Activated CD8-positive, alpha-beta memory T cell treated with anti-CD3 and anti-CD28 coated beads for 36 hours (primary cell): ENCODE data around the gene FAM120AOS. TPM values are rescaled to one million over a fixed set of nuclear protein-coding genes. Genes with fewer than 3 reads are reported as not detected.
"Not testable (repeated sequence)": the region's sequence is repeated elsewhere in the genome, so short reads cannot be mapped to it uniquely, and the experiment has no call there.

Experiments
- CTCF ChIA-PET: fragments of 350-600 bp; sonication (Branson Sonifier 250); formaldehyde crosslinking; loops from one replicate; lab custom pipeline; 2021; ENCODE audit warnings: antibody characterized with exemption; lab: Charles Lee
- POLR2A ChIA-PET: fragments of 350-600 bp; sonication (Branson Sonifier 250); formaldehyde crosslinking; loops from one replicate; lab custom pipeline; 2021; ENCODE audit warnings: antibody characterized with exemption; lab: Charles Lee
- total RNA-seq, 2 experiments: library from RNA; stranded (reverse); gene quantifications; one replicate each; pipeline ENCODE4 v1.2.3, GENCODE V29; 2021

Gene FAM120AOS
- total RNA-seq, 2 experiments from 2014 or later = 41.9 to 43.9 TPM

- POLR2A ChIA-PET = interaction anchor here (0.6 to 0.8 kb wide), 2 partner anchors 12 to 125 kb away, joined by 3 read pairs; no protein-coding TSS in a partner anchor
- CTCF ChIA-PET = no interaction called here
Measured at GRCh38 chr9:93451849-93452709, 1.3 kb downstream of the FAM120AOS start.

- CTCF ChIA-PET = interaction anchor here (0.8 kb wide), 1 partner anchor 115 kb away, joined by 3 read pairs; no protein-coding TSS in a partner anchor
- POLR2A ChIA-PET = interaction anchor here (0.6 to 0.8 kb wide), 3 partner anchors 13 to 126 kb away, joined by 3 read pairs; no protein-coding TSS in a partner anchor
Measured at GRCh38 chr9:93450945-93451815, 2.2 kb downstream of the FAM120AOS start, which contains the start of gene FAM120A. FAM120A (plus strand) TSS chr9:93451685; CDS start chr9:93451916, 231 bp downstream.

GRCh38 chr9:93447655-93448054 is 5.7 kb downstream of the FAM120AOS start:
- POLR2A ChIA-PET = no interaction called here
- CTCF ChIA-PET = no interaction called here

GRCh38 chr9:93446073-93446472 is 7.3 kb downstream of the FAM120AOS start:
- CTCF ChIA-PET = interaction anchor here (1.3 kb wide), 1 partner anchor 120 kb away, joined by 3 read pairs; no protein-coding TSS in a partner anchor
- POLR2A ChIA-PET = no interaction called here

GRCh38 chr9:93440896-93441580 is 12.3 kb downstream of the FAM120AOS start:
- ChIA-PET CTCF (no interaction called here), POLR2A (interaction anchor here (0.6 kb wide), 1 partner anchor 8 kb away, joined by 6 read pairs; no protein-coding TSS in a partner anchor)

- CTCF ChIA-PET, POLR2A ChIA-PET: not testable (repeated sequence)
Measured at GRCh38 chr9:93439301-93439700, 14.1 kb downstream of the FAM120AOS start.

GRCh38 chr9:93437996-93438395 is 15.4 kb downstream of the FAM120AOS start:
- ChIA-PET POLR2A (no interaction called here), CTCF (interaction anchor here (0.6 kb wide), 1 partner anchor 44 kb away, joined by 3 read pairs; no protein-coding TSS in a partner anchor)

GRCh38 chr9:93436655-93437407 is 16.6 kb downstream of the FAM120AOS start:
- ChIA-PET POLR2A (no interaction called here), CTCF (no interaction called here)

GRCh38 chr9:93436218-93436617 is 17.2 kb downstream of the FAM120AOS start:
- ChIA-PET POLR2A (no interaction called here), CTCF (interaction anchor here (0.6 kb wide), 1 partner anchor 189 kb away, joined by 7 read pairs; no protein-coding TSS in a partner anchor)

- CTCF ChIA-PET = no interaction called here
- POLR2A ChIA-PET = no interaction called here
Measured at GRCh38 chr9:93435386-93435785, 18.0 kb downstream of the FAM120AOS start.

GRCh38 chr9:93434056-93434455 is 19.3 kb downstream of the FAM120AOS start:
- POLR2A ChIA-PET = no interaction called here

GRCh38 chr9:93432964-93433363 is 20.4 kb downstream of the FAM120AOS start:
- ChIA-PET CTCF (no interaction called here), POLR2A (no interaction called here)

More at GRCh38 chr9:93434056-93434455, 19.3 kb downstream of the FAM120AOS start:
- CTCF ChIA-PET = no interaction called here

- CTCF ChIA-PET = no interaction called here
Measured at GRCh38 chr9:93431539-93432105, 21.8 kb downstream of the FAM120AOS start.

GRCh38 chr9:93427655-93428379 is 25.6 kb downstream of the FAM120AOS start:
- ChIA-PET POLR2A (no interaction called here), CTCF (no interaction called here)

More at GRCh38 chr9:93431539-93432105, 21.8 kb downstream of the FAM120AOS start:
- POLR2A ChIA-PET = no interaction called here

GRCh38 chr9:93422977-93423616 is 30.3 kb downstream of the FAM120AOS start:
- POLR2A ChIA-PET = no interaction called here
- CTCF ChIA-PET = interaction anchor here (0.6 kb wide), 1 partner anchor 18 kb away, joined by 3 read pairs; no protein-coding TSS in a partner anchor

- ChIA-PET CTCF (no interaction called here), POLR2A (no interaction called here)
Measured at GRCh38 chr9:93419023-93419422, 34.4 kb downstream of the FAM120AOS start.

GRCh38 chr9:93417538-93417937 is 35.8 kb downstream of the FAM120AOS start:
- POLR2A ChIA-PET = no interaction called here
- CTCF ChIA-PET = no interaction called here
